Upper lobe of right lung (tissue), 1 donor: ENCODE data around the gene TSSK2. TPM values are rescaled to one million over a fixed set of nuclear protein-coding genes. Genes with fewer than 3 reads are reported as not detected.
"Not testable (repeated sequence)": the region's sequence is repeated elsewhere in the genome, so short reads cannot be mapped to it uniquely, and the experiment has no call there.

Source experiments
- ATAC-seq: fragments of 200-7000 bp; cut with Tn5 transposase; one replicate; pipeline ENCODE4 v1.9.1; 2020; ENCODE audit warnings: mild to moderate bottlenecking, moderate library complexity
- DNase-seq: peaks from one replicate; pipeline ENCODE4 v3.0.0-alpha.2; 2020
- H3K27ac ChIP-seq: fragments of 200-600 bp; one replicate; pipeline ENCODE4 v1.8.0; 2022
- H3K27me3 ChIP-seq: fragments of 200-600 bp; one replicate; pipeline ENCODE4 v1.8.0; 2022; ENCODE audit warnings: mild to moderate bottlenecking
- H3K36me3 ChIP-seq: fragments of 200-600 bp; one replicate; pipeline ENCODE4 v1.8.0; 2022
- H3K4me1 ChIP-seq: fragments of 200-600 bp; one replicate; pipeline ENCODE4 v1.8.0; 2022
- H3K4me3 ChIP-seq: fragments of 200-600 bp; one replicate; pipeline ENCODE4 v1.8.0; 2022; ENCODE audit warnings: mild to moderate bottlenecking
- H3K9me3 ChIP-seq: fragments of 200-600 bp; one replicate; pipeline ENCODE4 v1.8.0; 2022
- intact Hi-C: fragments of 100-400 bp; cut with DNase I; formaldehyde crosslinking; loops from one replicate; pipeline ENCODE4 v1.11.0; 2022
- total RNA-seq: library from RNA; stranded (reverse); fragmentation: NEBNext Ultra II Directional; extraction: Animal tissue kit (Norgen Biotek cat#: 25700); gene quantifications from one replicate; pipeline ENCODE4 v1.2.1, GENCODE V29; 2021
- TF ChIP-seq, protein P1 (sequence below): fragments of 200-600 bp; IDR thresholded peaks from one replicate; pipeline ENCODE4 v1.8.0; 2022; ENCODE audit warnings: antibody characterized with exemption
- donor health status: DM: no; HTN: yes; CAD: no; lungs with severe emphysema.

TSSK2 gene
- total RNA-seq, 1 donor from 2014 or later = not detected

GRCh38 chr22:19151329-19152191 lies 20.5 kb downstream of the TSSK2 start:
- DNase-seq = no peak

DNA sequence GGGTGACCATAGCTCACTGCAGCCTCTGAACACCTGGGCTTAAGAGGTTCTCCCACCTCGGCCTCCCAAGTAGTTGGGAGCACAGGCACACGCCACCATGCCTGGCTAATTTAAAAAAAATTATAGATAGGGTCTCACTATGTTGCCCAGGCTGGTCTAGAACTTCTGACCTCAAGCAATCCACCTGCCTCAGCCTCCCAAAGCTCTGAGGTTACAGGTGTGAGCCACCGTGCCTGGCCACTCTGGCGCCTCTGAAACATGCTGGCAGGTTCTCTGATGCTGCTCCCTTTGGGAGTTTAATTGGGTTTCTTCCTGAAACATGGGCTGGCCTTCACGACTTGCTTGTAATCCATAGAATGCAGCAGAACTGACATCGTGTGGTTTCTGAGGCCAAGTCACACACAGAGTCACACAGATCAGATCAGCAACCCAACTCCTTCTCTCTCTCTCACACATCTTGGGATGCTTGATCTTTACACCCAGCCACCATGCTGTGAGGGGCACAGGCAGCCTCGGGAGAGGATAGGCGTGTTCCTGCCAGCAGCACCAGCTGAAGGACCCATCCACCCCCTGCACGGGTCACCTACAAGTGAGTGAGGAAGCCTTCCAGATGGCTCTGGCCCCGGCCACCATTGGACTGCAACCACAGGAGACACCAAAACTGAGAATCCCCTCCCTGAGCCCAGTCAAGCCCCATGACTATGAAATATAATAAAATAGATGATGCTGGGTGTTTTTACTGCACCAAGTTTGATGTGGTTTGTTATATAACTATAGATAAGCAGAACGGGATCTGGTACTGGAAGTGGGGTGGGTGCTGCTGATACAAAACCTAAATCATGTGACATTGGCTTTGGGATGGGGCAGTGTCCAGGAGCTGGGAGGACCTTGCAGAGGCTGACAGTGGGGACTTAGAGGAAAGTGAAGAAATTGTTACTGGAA lies 22.1 kb downstream of the TSSK2 start:
- DNase-seq = no peak
- TF ChIP-seq, protein P1, sequence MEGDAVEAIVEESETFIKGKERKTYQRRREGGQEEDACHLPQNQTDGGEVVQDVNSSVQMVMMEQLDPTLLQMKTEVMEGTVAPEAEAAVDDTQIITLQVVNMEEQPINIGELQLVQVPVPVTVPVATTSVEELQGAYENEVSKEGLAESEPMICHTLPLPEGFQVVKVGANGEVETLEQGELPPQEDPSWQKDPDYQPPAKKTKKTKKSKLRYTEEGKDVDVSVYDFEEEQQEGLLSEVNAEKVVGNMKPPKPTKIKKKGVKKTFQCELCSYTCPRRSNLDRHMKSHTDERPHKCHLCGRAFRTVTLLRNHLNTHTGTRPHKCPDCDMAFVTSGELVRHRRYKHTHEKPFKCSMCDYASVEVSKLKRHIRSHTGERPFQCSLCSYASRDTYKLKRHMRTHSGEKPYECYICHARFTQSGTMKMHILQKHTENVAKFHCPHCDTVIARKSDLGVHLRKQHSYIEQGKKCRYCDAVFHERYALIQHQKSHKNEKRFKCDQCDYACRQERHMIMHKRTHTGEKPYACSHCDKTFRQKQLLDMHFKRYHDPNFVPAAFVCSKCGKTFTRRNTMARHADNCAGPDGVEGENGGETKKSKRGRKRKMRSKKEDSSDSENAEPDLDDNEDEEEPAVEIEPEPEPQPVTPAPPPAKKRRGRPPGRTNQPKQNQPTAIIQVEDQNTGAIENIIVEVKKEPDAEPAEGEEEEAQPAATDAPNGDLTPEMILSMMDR = no peak
- Histone ChIP-seq H3K27me3 (peaks cover 45% of the 10 kb centered on the region), H3K4me3 (no peak overlapping the region), H3K27ac (no peak overlapping the region), H3K9me3 (no peaks in the 10 kb centered on the region), H3K4me1 (no peaks in the 10 kb centered on the region), H3K36me3 (no peaks in the 10 kb centered on the region)
- no peak for ATAC-seq
- intact Hi-C loops = no loop called here

More at GRCh38 chr22:19151329-19152191, 20.5 kb downstream of the TSSK2 start:
- peaks cover 55% of the 10 kb centered on the region for H3K27me3 ChIP-seq
- ATAC-seq = no peak
- no peaks in the 10 kb centered on the region for H3K4me1 ChIP-seq
- no peak overlapping the region for H3K4me3 ChIP-seq
- no peaks in the 10 kb centered on the region for H3K9me3 ChIP-seq
- no peak overlapping the region for H3K27ac ChIP-seq
- H3K36me3 ChIP-seq = no peaks in the 10 kb centered on the region
- TF ChIP-seq, protein P1 = no peak
- intact Hi-C loops = no loop called here

GRCh38 chr22:19156109-19156508 lies 25.0 kb downstream of the TSSK2 start:
- intact Hi-C loops, H3K9me3 ChIP-seq, ATAC-seq, H3K36me3 ChIP-seq, H3K4me3 ChIP-seq, H3K27ac ChIP-seq, DNase-seq, H3K4me1 ChIP-seq: not testable (repeated sequence)
- peaks cover 22% of the 10 kb centered on the region for H3K27me3 ChIP-seq

GRCh38 chr22:19158649-19159048 lies 27.5 kb downstream of the TSSK2 start:
- ATAC-seq, H3K9me3 ChIP-seq, H3K4me3 ChIP-seq, H3K27ac ChIP-seq, H3K4me1 ChIP-seq, H3K36me3 ChIP-seq, DNase-seq, intact Hi-C loops: not testable (repeated sequence)
- H3K27me3 ChIP-seq = peaks cover 13% of the 10 kb centered on the region

DNA sequence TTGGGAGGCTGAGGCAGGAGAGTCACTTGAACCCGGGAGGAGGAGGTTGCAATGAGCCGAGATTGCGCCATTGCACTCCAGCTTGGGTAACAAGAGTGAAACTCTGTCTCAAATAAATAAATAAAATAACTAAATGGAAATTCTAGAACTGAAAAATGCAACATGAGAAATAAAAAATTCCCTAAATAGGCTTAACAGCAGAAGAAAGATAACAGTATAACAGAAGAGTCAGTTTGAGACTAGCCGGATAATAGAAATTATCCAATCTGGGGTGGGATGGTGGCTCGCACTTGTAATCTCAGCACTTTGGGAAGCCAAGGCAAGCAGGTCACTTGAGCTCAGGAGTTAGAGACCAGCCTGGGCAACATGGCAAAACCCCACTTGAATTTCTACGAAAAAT lies 33.3 kb downstream of the TSSK2 start:
- no peaks in the 10 kb centered on the region for H3K9me3 ChIP-seq
- DNase-seq (no peak), ATAC-seq (no peak)
- H3K4me3 ChIP-seq = no peak overlapping the region
- no peak overlapping the region for H3K27ac ChIP-seq
- TF ChIP-seq, protein P1 = no peak
- H3K4me1 ChIP-seq = peaks cover 6% of the 10 kb centered on the region
- no peaks in the 10 kb centered on the region for H3K36me3 ChIP-seq
- intact Hi-C loops = no loop called here
- H3K27me3 ChIP-seq = peaks cover 51% of the 10 kb centered on the region

GRCh38 chr22:19166421-19166820 lies 35.3 kb downstream of the TSSK2 start:
- Histone ChIP-seq H3K27ac (no peak overlapping the region), H3K27me3 (peaks cover 57% of the 10 kb centered on the region), H3K4me3 (no peak overlapping the region), H3K9me3 (no peaks in the 10 kb centered on the region), H3K36me3 (no peaks in the 10 kb centered on the region), H3K4me1 (peaks cover 16% of the 10 kb centered on the region)
- DNase-seq (no peak), ATAC-seq (no peak)
- TF ChIP-seq, protein P1 = no peak
- intact Hi-C loops = no loop called here
